Measurements from ENCODE around the gene ETFBKMT. TPM values are rescaled to one million over a fixed set of nuclear protein-coding genes. Genes with fewer than 3 reads are reported as not detected.
"Not testable (repeated sequence)": the region's sequence is repeated elsewhere in the genome, so short reads cannot be mapped to it uniquely, and the experiment has no call there.

Gene ETFBKMT
- total RNA-seq, 1 donor from 2014 or later = 6.4 TPM

- no peak for DNase-seq (ENCODE audit: low spot score)
Measured at GRCh38 chr12:31655792-31656191, 3.7 kb upstream of the ETFBKMT start.

- DNase-seq (ENCODE audit: low spot score) = no peak
Measured at GRCh38 chr12:31658471-31659086, 909 bp upstream of the ETFBKMT start.

GRCh38 chr12:31662176-31662849 lies 2.8 kb downstream of the ETFBKMT start:
- DNase-seq (ENCODE audit: low spot score) = no peak

- no peak for DNase-seq (ENCODE audit: low spot score)
Measured at GRCh38 chr12:31663576-31663975, 4.1 kb downstream of the ETFBKMT start.

GRCh38 chr12:31664038-31664437 lies 4.5 kb downstream of the ETFBKMT start:
- DNase-seq (ENCODE audit: low spot score) = no peak

- no peak for DNase-seq (ENCODE audit: low spot score)
Measured at GRCh38 chr12:31669020-31669419, 9.5 kb downstream of the ETFBKMT start.

GRCh38 chr12:31669582-31669981 lies 10.1 kb downstream of the ETFBKMT start:
- not testable (repeated sequence) for DNase-seq (ENCODE audit: low spot score)

- DNase-seq (ENCODE audit: low spot score) = no peak
Measured at GRCh38 chr12:31672521-31672920, 13.0 kb downstream of the ETFBKMT start.

- DNase-seq (ENCODE audit: low spot score) = peak; percentile 73
Measured at GRCh38 chr12:31682136-31682962, 22.9 kb downstream of the ETFBKMT start.

- no peak for DNase-seq (ENCODE audit: low spot score)
Measured at GRCh38 chr12:31685801-31686200, 26.3 kb downstream of the ETFBKMT start.

- DNase-seq (ENCODE audit: low spot score) = no peak
Measured at GRCh38 chr12:31687101-31687527, 27.6 kb downstream of the ETFBKMT start.

- not testable (repeated sequence) for DNase-seq (ENCODE audit: low spot score)
Measured at GRCh38 chr12:31689921-31690320, 30.4 kb downstream of the ETFBKMT start.

- no peak for DNase-seq (ENCODE audit: low spot score)
Measured at GRCh38 chr12:31702047-31702446, 42.6 kb downstream of the ETFBKMT start.

- no peak for DNase-seq (ENCODE audit: low spot score)
Measured at GRCh38 chr12:31705621-31706020, 46.1 kb downstream of the ETFBKMT start.

- not testable (repeated sequence) for DNase-seq (ENCODE audit: low spot score)
Measured at GRCh38 chr12:31708118-31708517, 48.6 kb downstream of the ETFBKMT start.

- DNase-seq (ENCODE audit: low spot score) = no peak
Measured at GRCh38 chr12:31710021-31710818, 50.7 kb downstream of the ETFBKMT start.

GRCh38 chr12:31712877-31713276 lies 53.4 kb downstream of the ETFBKMT start:
- no peak for DNase-seq (ENCODE audit: low spot score)

GRCh38 chr12:31714406-31715271 lies 55.2 kb downstream of the ETFBKMT start:
- DNase-seq (ENCODE audit: low spot score) = no peak

GRCh38 chr12:31715283-31715825 lies 55.9 kb downstream of the ETFBKMT start:
- peak; percentile 52 for DNase-seq (ENCODE audit: low spot score)

- not testable (repeated sequence) for DNase-seq (ENCODE audit: low spot score)
Measured at GRCh38 chr12:31716998-31717397, 57.5 kb downstream of the ETFBKMT start.
